NCI-H446 treated with DMSO at 0.1 percent for 48 hours (cell line): ENCODE data around the gene SCG5.

Experiments
- DNase-seq: peaks from one replicate; lab custom pipeline; 2025; lab: John Stamatoyannopoulos, UW

The SCG5 gene

DNA sequence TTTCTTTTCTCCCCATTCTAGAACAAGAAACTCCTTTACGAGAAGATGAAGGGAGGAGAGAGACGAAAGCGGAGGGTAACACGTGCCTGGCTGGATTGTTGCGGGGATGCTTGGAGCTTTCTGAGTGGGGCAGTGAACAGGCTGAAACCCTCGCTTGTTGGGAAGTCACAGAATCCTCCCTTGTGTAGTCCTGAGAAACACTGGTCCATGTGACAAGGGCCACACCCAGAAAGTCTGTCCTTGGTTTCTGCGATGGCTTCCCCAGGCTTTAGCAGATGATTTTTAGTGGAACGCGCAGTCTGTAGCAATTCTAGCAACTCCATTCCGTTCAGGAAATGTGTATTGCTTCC is 50.2 kb downstream of the SCG5 start:
- DNase-seq, result no peak

GRCh38 chr15:32692286-32692685 is 50.8 kb downstream of the SCG5 start:
- DNase-seq, result no peak

DNA sequence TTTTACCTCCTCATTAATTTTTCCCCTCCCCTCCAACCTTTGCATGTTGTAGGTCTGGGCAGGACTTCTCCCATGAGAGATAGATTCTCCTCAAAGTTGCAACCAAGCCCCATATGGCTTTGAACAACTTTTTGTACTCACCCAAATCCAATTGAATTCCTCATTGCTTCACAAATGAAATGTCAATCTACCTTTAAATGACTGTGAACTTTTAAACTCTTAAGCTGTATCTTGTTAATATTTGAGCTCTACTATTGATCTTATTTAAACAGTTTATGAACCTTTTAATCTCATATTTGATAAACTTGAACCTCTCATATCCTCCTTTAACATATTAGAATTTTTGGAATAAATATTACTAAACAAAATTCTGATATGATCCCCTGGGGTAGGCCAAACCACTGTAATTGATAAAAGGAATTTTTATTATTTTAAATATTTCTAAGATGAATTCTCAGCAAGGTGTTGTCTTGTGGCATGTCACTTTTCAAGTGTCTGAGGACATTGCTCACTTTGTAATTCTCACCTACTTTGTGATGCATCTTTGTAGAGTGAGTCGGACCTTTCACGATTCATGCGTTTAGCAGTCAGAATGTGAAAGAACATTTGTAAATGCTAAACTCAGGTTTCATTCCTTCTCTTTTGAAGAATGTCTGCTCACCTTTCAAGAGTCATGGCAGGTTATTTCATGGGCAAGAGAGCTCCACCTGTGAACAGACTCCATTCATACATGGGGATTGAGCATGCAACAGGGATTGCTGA is 52.9 kb downstream of the SCG5 start:
- no peak for DNase-seq

DNA sequence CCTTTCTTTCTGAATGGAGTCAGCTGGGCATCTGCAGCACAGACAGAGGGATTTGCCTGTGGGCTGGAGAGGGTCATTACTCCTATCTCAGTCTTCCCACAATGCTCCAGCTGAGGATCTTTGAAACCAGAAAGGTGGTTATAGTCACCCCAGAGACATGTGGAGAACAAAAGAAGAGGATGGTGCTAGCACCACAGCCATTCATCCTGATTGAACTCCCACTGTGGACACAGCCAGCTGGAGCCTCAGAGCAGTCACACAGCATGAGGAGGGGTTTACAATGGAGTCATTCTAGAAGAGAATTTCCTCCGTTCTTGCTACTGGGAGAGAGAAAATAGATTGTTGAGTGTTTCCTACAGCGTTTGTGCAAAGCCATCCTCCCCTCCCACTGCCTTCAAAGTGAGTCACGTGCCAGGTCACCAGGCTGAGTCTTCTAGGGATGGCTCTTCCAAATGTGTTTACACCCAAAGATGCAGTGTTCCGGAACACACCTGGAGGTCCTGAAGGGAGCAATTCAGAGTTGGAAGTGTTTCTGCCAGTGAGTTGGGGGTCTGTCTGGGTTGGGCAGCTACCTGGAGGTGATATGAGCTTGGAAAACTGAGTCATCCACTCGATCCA is 57.4 kb downstream of the SCG5 start:
- no peak for DNase-seq

DNA sequence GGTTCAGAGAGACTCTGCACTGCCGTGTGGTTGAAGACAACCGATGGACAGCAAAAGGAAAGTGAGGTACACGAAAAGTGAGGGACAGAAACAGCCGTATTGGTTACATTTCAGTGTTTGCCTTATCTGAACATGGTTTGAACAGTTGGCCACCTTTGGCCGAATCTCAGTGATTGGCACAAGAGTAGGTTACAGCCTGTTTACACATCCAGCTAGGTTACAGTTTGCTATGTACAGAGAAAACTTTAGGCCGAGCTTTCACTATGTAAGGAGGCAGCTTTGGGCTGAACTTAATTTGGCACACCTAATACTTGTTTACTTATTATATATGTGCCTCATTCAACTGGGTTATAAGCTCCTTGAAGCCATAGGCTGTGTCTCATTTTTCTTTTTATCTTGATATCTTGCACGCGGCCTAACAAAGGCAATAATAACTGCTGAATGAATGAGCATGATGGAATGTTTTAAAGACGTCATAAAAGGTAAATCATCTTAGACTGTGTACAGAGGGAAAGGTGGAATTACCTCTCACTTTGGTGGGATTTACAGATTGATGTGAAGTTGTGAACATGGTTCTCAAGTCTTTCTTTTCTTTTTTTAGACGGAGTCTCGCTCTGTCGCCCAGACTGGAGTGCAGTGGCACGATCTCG is 59.1 kb downstream of the SCG5 start:
- DNase-seq, result no peak

GRCh38 chr15:32701863-32702262 is 60.4 kb downstream of the SCG5 start:
- DNase-seq, result no peak

DNA sequence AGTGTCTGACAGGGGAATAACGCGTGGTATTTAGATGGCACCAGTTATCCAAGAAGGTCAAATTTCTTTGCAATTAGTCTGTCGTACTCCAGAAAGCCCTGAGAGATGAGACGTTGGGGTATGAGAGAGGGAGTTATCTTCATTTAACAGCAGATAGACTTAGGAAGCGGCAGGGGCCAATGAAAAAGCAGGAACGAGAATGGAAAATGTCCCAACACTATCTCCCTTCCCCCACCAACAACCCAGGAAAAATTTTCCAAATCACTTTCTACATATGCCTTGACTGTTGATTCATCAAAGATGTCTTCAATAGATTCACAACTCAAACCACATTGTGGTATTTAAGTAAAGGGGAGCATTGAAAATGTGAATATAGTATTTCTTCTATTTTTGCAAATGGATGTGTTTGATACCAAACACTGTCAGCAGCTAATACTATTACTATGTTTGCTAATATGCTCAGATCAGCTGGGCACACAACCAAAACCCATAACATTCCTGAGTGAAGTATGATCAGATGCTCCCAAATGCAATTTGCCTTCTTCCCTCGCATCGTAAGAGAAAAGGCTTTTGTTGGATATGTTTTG is 63.0 kb downstream of the SCG5 start:
- no peak for DNase-seq

DNA sequence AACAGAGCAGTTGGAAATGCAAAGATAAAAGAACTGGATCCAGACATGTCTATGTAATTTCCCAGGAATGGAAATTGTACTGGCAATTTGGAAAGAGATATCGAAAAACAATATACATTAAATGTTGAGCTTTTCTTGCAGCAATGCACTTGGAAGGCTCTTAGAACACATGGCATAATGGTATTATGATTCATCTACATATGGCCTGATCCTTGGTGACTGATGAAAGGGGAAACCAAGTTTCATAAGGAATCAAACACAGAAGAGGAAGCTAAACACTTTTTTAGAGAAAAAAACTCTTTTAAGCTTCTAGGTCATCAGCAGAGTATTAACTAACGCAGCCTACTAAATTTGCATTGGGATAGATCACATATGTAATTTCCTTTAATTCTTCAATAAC is 63.9 kb downstream of the SCG5 start:
- DNase-seq, result no peak

DNA sequence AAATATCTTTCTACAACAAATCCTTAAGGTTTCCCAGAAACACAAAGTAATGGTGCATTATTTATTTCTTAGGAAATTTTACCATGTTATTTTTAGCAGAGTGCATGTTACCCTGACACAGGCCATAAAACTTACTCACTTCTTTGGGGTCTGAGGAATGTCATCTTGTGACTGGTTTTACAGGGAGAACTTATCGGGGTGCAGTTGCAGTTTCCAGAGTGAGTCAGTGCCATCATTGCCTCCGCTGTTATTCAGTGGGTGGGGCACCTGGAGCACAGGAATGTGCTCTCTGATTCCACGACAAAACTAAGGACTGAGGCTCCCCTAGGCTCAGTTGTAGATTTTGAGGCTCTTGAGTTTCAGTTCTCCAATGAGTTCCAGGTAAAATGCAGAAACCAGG is 65.2 kb downstream of the SCG5 start:
- no peak for DNase-seq

GRCh38 chr15:32707436-32707835 is 65.9 kb downstream of the SCG5 start:
- no peak for DNase-seq

DNA sequence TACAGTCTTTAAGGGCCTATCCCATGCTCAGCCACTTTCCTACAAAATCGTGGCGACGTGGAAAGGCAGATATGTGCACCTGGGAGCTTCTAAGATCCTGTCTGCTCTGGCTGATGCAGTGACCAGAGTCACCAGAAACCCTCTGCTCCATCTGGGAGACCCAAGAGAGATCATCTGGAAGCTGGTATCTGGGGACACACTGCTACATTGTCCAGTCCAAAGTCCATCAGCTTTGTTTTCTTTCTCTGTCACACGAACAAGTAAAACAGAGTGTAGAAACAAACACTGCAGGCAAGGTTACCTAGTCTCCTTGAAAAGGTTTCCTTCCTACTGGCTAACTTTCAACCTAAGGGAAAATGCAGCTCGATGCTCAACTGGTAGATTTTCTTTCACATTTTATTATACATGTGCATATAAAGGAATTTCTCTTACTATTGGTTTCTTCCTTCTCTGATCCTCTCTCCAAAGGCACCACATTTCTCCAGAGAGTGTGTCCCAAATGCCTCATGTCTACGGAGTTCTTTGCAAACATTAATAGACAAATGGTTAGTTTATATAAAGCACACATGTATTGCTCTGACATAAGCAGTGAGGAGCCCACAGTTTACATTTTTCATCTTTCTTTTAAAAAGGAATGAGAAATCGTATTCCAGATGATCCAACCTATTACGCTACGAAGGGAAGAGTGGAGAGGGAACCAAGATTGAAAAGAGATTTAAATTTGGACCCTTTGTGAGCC is 68.0 kb downstream of the SCG5 start:
- DNase-seq, result no peak

DNA sequence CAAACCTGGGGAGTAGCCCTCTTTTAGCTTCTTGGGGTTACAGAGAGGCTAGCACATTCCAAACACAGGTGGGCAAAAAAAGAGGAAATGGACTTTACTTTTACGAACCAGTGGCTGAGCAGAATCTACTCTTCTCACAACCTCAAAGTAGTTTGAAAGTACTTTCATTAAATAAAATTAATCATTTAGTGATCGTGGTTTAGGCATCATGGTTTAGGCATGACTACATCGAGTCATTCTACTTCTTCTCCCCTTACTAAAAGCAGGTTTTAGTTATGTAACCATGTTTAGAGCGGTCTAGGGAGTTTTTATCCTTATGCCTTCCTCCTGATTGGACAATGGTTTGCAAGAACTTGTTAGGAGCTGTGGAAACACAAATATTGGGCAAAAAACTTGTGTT is 73.8 kb downstream of the SCG5 start:
- DNase-seq, result no peak

- no peak for DNase-seq
Observed at GRCh38 chr15:32716216-32716914, 74.9 kb downstream of the SCG5 start.

- DNase-seq, result no peak
Observed at GRCh38 chr15:32716915-32717425, 75.5 kb downstream of the SCG5 start.

DNA sequence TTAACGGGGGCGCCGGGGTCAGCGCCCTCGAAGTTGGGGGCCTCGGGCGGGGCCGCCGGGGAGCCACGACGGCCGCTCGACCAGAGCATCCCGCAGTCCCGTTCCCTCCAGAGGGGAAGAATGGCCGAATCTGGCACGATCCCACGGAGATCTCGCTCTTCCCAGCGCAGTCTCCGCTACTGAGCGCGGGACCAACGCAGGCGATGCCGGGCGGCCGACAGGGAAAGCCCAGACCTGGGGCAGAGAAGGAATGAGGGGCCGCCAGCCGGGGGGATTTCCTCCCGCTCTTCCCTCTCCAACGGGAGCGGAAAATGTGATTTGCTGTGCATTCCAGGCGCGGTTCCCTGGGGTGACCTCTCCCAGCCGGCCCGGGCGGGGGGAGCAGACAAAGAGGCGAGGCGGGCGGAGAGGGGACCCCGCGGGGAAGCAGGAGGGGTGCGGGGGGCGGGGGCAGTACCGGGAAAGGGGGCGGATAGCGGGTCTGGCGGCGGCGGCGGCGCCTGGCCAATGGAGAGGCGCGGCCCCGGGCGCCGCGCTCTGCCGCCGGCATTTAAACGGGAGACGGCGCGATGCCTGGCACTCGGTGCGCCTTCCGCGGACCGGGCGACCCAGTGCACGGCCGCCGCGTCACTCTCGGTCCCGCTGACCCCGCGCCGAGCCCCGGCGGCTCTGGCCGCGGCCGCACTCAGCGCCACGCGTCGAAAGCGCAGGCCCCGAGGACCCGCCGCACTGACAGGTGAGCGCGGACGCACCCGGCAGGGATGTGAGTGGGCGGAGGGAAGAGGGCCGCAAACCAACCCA is 76.1 kb downstream of the SCG5 start, which contains the start of gene GREM1:
Gene GREM1, plus strand, starts transcription at position 579 of the 801 bp plus-strand sequence. CDS start 12,687 bp downstream, outside the sequence.
- no peak for DNase-seq

- no peak for DNase-seq
Observed at GRCh38 chr15:32718227-32718820, 76.8 kb downstream of the SCG5 start.

GRCh38 chr15:32718821-32719716 is 77.6 kb downstream of the SCG5 start:
- DNase-seq, result no peak

DNA sequence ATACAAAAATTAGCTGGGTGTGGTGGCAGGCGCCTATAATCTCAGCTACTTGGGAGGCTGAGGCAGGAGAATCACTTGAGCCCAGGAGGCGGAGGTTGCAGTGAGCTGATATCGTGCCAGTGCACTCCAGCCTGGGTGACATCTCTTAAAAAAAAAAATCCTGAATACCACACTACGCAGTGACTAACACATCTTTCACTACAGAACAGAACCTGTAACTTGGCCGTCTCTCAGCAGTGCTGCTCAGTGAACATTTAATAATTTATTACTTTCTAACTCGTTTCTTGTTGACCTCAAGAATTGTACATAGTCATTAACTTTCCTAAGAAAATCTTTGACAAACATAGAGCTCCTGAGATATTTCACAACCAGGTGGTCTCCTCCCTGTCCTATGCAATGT is 80.1 kb downstream of the SCG5 start:
- no peak for DNase-seq

GRCh38 chr15:32722136-32722535 is 80.6 kb downstream of the SCG5 start:
- no peak for DNase-seq
